Measurements from ENCODE around the gene SLC25A30. TPM values are rescaled to one million over a fixed set of nuclear protein-coding genes. Genes with fewer than 3 reads are reported as not detected.

SLC25A30 gene
- total and polyA plus RNA-seq, 2 donors (not counting 1 experiment from before 2014, with no cell fraction given): 11.2 to 16.9 TPM

- ChIA-PET CTCF (interaction anchor here (0.7 to 4.7 kb wide), 20 partner anchors 10 to 326 kb away, joined by 3 to 40 read pairs (median 4); partner anchors contain the start of genes COG3 and TPT1), POLR2A (no interaction called here)
- Histone ChIP-seq H3K9me3 (ENCODE audit: control extremely low read depth in 1 of 3, control insufficient read depth in 2 of 3, insufficient read depth in 1 of 3, low read length in 2 of 3) (no peaks in the 10 kb centered on the region), H3K27me3 (replicated peaks in 1 of 4; ENCODE audit: control extremely low read depth in 1 of 4, control insufficient read depth in 3 of 4, insufficient read depth in 4 of 4, low read length in 3 of 4) (no peaks in the 10 kb centered on the region), H4K20me1 (ENCODE audit: control insufficient read depth, insufficient read depth, low read length, poor library complexity, severe bottlenecking) (no peaks in the 10 kb centered on the region), H3K9ac (ENCODE audit: low read length) (no peak overlapping the region), H3K79me2 (ENCODE audit: control insufficient read depth, insufficient read depth, low read length) (peaks cover 4% of the 10 kb centered on the region), H3K4me3 (ENCODE audit: control extremely low read depth in 1 of 5, extremely low read depth in 1 of 5, insufficient read depth in 1 of 5, low read depth in 2 of 5, low read length in 4 of 5) (no peak overlapping the region), H3K27ac (ENCODE audit: low read length in 2 of 2) (no peak overlapping the region), H3K4me2 (replicated peaks; ENCODE audit: low read depth, low read length, poor library complexity, severe bottlenecking) (no peak overlapping the region), H3K36me3 (replicated peaks in 1 of 2; ENCODE audit: control extremely low read depth in 1 of 2, control insufficient read depth in 1 of 2, extremely low read depth in 1 of 2, insufficient read depth in 2 of 2, low read length in 1 of 2) (peaks cover 0 to 3% of the 10 kb centered on the region in 2 experiments), H3K4me1 (ENCODE audit: control insufficient read depth in 2 of 2, insufficient read depth in 2 of 2, low read length in 2 of 2) (peaks cover 12 to 17% of the 10 kb centered on the region in 2 donors), H2AFZ (ENCODE audit: insufficient read depth, low read depth, low read length, poor library complexity, severe bottlenecking) (no peak overlapping the region)
- no peaks in the 10 kb centered on the region for H3K27me3 Mint-ChIP-seq
- H3K9me3 Mint-ChIP-seq (ENCODE audit: insufficient read depth): no peaks in the 10 kb centered on the region
- no peak for TF ChIP-seq EZH2 (IDR thresholded peaks at IDR 0.05; ENCODE audit: borderline replicate concordance, insufficient read depth, low read depth, low read length, poor library complexity, severe bottlenecking)
- no peak for TF ChIP-seq CTCF (IDR thresholded peaks at IDR 0.05)
- DNase-seq (no peak), ATAC-seq (ENCODE audit: low read depth) (no peak)
- H3K27ac Mint-ChIP-seq: no peak overlapping the region
- no peak overlapping the region for H3K4me3 Mint-ChIP-seq
- H3K4me1 Mint-ChIP-seq: peaks cover 24% of the 10 kb centered on the region
- intact Hi-C loops (cut with micrococcal nuclease): loop anchor here (5.0 kb wide), 1 partner anchor 120 kb away; no protein-coding TSS in a partner anchor
- WGBS (ENCODE audit: insufficient coverage): 86% methylated on average over 21 of the region's 24 CpGs
Observed at GRCh38 chr13:45372189-45373161, 45.7 kb downstream of the SLC25A30 start.

All from B cell (primary cell).